Naive thymus-derived CD4-positive, alpha-beta T cell (primary cell): ENCODE results near the gene AOC1. TPM values are rescaled to one million over a fixed set of nuclear protein-coding genes. Genes with fewer than 3 reads are reported as not detected.

Experiments
- ATAC-seq: fragments of 150-1000 bp; cut with Tn5 transposase; 2 replicates; pipeline ENCODE4 v1.10.0; 2021; ENCODE audit warnings: mild to moderate bottlenecking, moderate library complexity
- CTCF ChIA-PET: fragments of 350-600 bp; sonication (Branson Sonifier 250); formaldehyde crosslinking; loops from one replicate; lab custom pipeline; 2021; ENCODE audit warnings: antibody characterized with exemption; lab: Charles Lee
- POLR2A ChIA-PET: fragments of 350-600 bp; sonication (Branson Sonifier 250); formaldehyde crosslinking; loops from one replicate; lab custom pipeline; 2021; ENCODE audit warnings: antibody characterized with exemption, inconsistent platforms; lab: Charles Lee
- DNase-seq, 9 donors: peaks; one replicate each; pipeline versions ENCODE4 v3.0.0 to v3.0.0-alpha.2; 2020 to 2022; ENCODE audit warnings: mixed read lengths in 1 of 9
- H3K27ac ChIP-seq: one replicate; pipeline ENCODE4 v1.7.0; 2013; ENCODE audit warnings: mild to moderate bottlenecking, low read depth, low read length, moderate library complexity
- H3K27me3 ChIP-seq, 2 donors: one replicate each; pipeline ENCODE4 v1.7.0; 2013; ENCODE audit warnings: low read length in 2 of 2, mild to moderate bottlenecking in 2 of 2, moderate library complexity in 2 of 2; ENCODE audit not compliant: control insufficient read depth in 2 of 2, insufficient read depth in 2 of 2
- H3K36me3 ChIP-seq, 3 experiments: 1 replicate in 2 of 3; 2 replicates in 1 of 3; pipeline ENCODE4 v1.7.0; 2013; ENCODE audit warnings: low read length in 3 of 3, mild to moderate bottlenecking in 3 of 3, moderate library complexity in 1 of 3; ENCODE audit not compliant: insufficient read depth in 3 of 3, control insufficient read depth in 2 of 3
- H3K4me1 ChIP-seq, 2 donors: one replicate each; pipeline ENCODE4 v1.7.0; 2013; ENCODE audit warnings: low read length in 2 of 2, mild to moderate bottlenecking in 2 of 2, moderate library complexity in 1 of 2; ENCODE audit not compliant: control insufficient read depth in 2 of 2, insufficient read depth in 2 of 2
- H3K4me3 ChIP-seq: 2 replicates; pipeline ENCODE4 v1.7.0; 2013; ENCODE audit warnings: mild to moderate bottlenecking, low read length
- H3K9me3 ChIP-seq, 3 experiments: 1 replicate in 2 of 3; 2 replicates in 1 of 3; pipeline ENCODE4 v1.7.0; 2013; ENCODE audit warnings: low read length in 3 of 3; ENCODE audit not compliant: control insufficient read depth in 2 of 3
- H3K27ac Mint-ChIP-seq, 9 donors: one replicate each; pipeline ENCODE4 v1.8.0; 2020 to 2022; ENCODE audit warnings: mixed read lengths in 9 of 9, mild to moderate bottlenecking in 8 of 9, moderate library complexity in 5 of 9, inconsistent platforms in 2 of 9
- H3K27me3 Mint-ChIP-seq, 5 donors: one replicate each; pipeline ENCODE4 v1.8.0; 2021 to 2022; ENCODE audit warnings: mixed read lengths in 5 of 5, mild to moderate bottlenecking in 1 of 5
- H3K36me3 Mint-ChIP-seq, 5 donors: one replicate each; pipeline ENCODE4 v1.8.0; 2020 to 2022; ENCODE audit warnings: mixed read lengths in 5 of 5, mild to moderate bottlenecking in 3 of 5, inconsistent platforms in 1 of 5
- H3K4me1 Mint-ChIP-seq, 7 donors: one replicate each; pipeline ENCODE4 v1.8.0; 2020 to 2022; ENCODE audit warnings: mixed read lengths in 7 of 7, mild to moderate bottlenecking in 3 of 7, inconsistent platforms in 1 of 7
- H3K4me3 Mint-ChIP-seq, 10 donors: one replicate each; pipeline ENCODE4 v1.8.0; 2020 to 2022; ENCODE audit warnings: mild to moderate bottlenecking in 10 of 10, mixed read lengths in 10 of 10, moderate library complexity in 6 of 10, inconsistent platforms in 2 of 10
- H3K9me3 Mint-ChIP-seq, 11 donors: one replicate each; pipeline ENCODE4 v1.8.0; 2020 to 2022; ENCODE audit warnings: mixed read lengths in 11 of 11, mild to moderate bottlenecking in 4 of 11, inconsistent platforms in 1 of 11, moderate library complexity in 1 of 11
- intact Hi-C, 2 donors: fragments of 100-400 bp; cut with micrococcal nuclease; formaldehyde crosslinking; loops; one replicate each; pipeline ENCODE4 v1.15.1; 2023
- polyA plus RNA-seq, 2 donors: library from polyadenylated mRNA; unstranded; fragments of 300-500 nt; fragmentation: Illumina TruSeq; gene quantifications; one replicate each; pipeline ENCODE4 v1.2.3, GENCODE V29; 2021
- total RNA-seq, 6 experiments: library from RNA in 5 of 6; stranded (reverse) in 5 of 6; gene quantifications; 1 replicate in 5 of 6; 2 replicates in 1 of 6; pipeline ENCODE4 v1.2.3 and lab custom pipeline; 2021 to 2026

Gene AOC1
- total and polyA plus RNA-seq, 7 experiments from 2014 or later = 0.56 TPM; not detected in 6

DNA sequence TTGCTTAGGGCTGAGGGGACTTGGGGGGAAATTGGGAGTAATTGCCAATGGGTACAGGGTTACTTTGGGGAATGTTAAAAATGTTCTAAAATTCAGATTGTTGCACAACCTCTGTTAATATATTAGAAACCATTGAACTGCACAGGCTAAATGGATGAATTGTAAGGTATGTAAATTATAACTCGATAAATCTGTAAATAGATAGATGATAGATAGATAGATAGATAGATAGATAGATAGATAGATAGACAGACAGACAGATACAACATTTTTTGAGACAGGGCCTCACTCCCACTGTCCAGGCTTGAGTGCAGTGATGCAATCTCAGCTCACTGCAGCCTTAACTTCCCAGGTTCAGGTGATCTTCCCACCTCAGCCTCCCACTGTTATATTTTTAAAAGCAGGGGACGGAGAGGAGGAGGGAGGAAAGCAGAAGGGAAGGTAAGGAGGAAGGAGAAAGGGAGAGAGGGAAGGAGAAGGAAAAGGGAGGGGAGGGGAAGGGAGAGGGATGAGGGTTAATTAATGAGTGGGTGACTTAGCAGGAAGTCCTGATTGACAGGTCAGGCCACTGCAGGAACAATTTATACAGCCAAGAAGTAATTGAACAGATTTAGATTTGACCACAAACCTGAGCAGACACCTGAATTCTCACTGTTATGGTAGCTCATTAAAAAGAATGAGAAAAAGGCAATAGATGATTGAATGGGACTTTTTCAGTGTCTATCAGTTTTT, 38.7 kb downstream of the AOC1 start:
- ATAC-seq = no peak
- no peaks in the 10 kb centered on the region for H3K4me1 Mint-ChIP-seq
- intact Hi-C loops = loop anchor here in 1 of 2 donors (10.0 kb wide), 1 partner anchor 116 kb away; no protein-coding TSS in a partner anchor
- Histone ChIP-seq H3K36me3 (no peaks in the 10 kb centered on the region), H3K4me3 (no peak overlapping the region), H3K4me1 (no peaks in the 10 kb centered on the region), H3K27ac (no peak overlapping the region), H3K9me3 (no peaks in the 10 kb centered on the region), H3K27me3 (no peaks in the 10 kb centered on the region)
- no peak overlapping the region for H3K27ac Mint-ChIP-seq
- peaks cover 0 to 29% (median 10%) of the 10 kb centered on the region in 5 donors for H3K27me3 Mint-ChIP-seq
- CTCF ChIA-PET = interaction anchor here (0.6 to 1.4 kb wide), 2 partner anchors 12 to 220 kb away, joined by 3 read pairs; no protein-coding TSS in a partner anchor
- POLR2A ChIA-PET = no interaction called here
- peaks cover 0 to 11% (median 0%) of the 10 kb centered on the region in 11 donors for H3K9me3 Mint-ChIP-seq
- no peak for DNase-seq
- H3K4me3 Mint-ChIP-seq = no peak overlapping the region
- peaks cover 0 to 5% (median 0%) of the 10 kb centered on the region in 5 donors for H3K36me3 Mint-ChIP-seq

DNA sequence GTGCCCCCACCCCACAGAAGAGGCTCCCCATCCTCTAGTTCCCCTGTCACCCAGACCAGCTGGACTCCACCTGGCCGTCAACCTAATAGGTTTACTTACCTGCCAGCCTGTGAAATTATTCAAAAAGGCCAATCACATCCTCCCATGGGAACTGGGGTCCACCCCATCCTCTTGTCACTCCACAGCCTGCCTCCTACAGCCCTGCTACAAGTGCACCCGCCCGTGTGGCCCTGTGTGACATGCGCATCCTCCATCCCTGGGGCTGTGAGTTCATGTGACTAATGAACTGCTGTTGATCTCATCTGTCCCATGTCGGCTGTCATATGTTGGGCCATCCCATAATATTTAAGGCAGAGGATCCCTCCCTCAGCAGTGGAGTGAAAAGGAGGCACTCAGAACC, 39.4 kb downstream of the AOC1 start:
- no peaks in the 10 kb centered on the region for H3K4me1 Mint-ChIP-seq
- H3K4me3 Mint-ChIP-seq = no peak overlapping the region
- intact Hi-C loops = loop anchor here in 1 of 2 donors (10.0 kb wide), 1 partner anchor 117 kb away; no protein-coding TSS in a partner anchor
- H3K9me3 Mint-ChIP-seq = peaks cover 0 to 11% (median 1%) of the 10 kb centered on the region in 11 donors
- ATAC-seq = no peak
- Histone ChIP-seq H3K9me3 (no peaks in the 10 kb centered on the region), H3K4me3 (no peak overlapping the region), H3K27ac (no peak overlapping the region), H3K4me1 (no peaks in the 10 kb centered on the region), H3K36me3 (no peaks in the 10 kb centered on the region), H3K27me3 (no peaks in the 10 kb centered on the region)
- CTCF ChIA-PET = interaction anchor here (0.6 kb wide), 1 partner anchor 219 kb away, joined by 3 read pairs; no protein-coding TSS in a partner anchor
- DNase-seq = no peak
- POLR2A ChIA-PET = no interaction called here
- H3K36me3 Mint-ChIP-seq = peaks cover 0 to 5% (median 0%) of the 10 kb centered on the region in 5 donors
- no peak overlapping the region for H3K27ac Mint-ChIP-seq
- H3K27me3 Mint-ChIP-seq = peaks cover 0 to 34% (median 16%) of the 10 kb centered on the region in 5 donors

DNA sequence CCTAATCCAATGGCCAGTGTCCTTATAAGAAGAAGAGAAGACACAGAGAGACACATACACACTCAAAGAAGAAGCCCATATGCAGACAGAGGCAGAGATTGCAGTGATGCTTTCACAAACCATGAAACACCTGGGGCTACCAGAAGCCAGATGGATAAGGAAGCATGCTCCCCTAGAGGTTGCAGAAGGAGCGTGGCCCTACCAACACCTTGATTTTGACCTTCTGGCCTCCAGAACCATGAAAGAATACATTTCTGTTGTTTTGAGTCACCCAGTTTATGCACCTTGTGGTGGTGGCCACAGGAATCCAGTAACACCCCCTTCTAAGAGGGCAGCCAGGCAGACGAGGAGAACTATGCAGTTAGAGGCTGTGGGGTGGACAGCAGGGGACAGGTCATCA, 43.5 kb downstream of the AOC1 start:
- H3K36me3 ChIP-seq = no peaks in the 10 kb centered on the region
- DNase-seq (no peak), ATAC-seq (no peak)
- Mint-ChIP-seq H3K27me3 (peaks cover 28 to 54% (median 40%) of the 10 kb centered on the region in 5 donors), H3K4me3 (no peak overlapping the region), H3K4me1 (peaks cover 0 to 11% (median 4%) of the 10 kb centered on the region in 7 donors), H3K27ac (no peak overlapping the region), H3K36me3 (peaks cover 0 to 5% (median 0%) of the 10 kb centered on the region in 5 donors), H3K9me3 (peaks cover 0 to 11% (median 1%) of the 10 kb centered on the region in 11 donors)
- ChIA-PET CTCF (no interaction called here), POLR2A (no interaction called here)
- H3K9me3 ChIP-seq = no peaks in the 10 kb centered on the region
- H3K27ac ChIP-seq = no peak overlapping the region
- intact Hi-C loops = loop anchor here in 1 of 2 donors (5.0 to 10.0 kb wide), 2 partner anchors 121 to 276 kb away; no protein-coding TSS in a partner anchor
- no peaks in the 10 kb centered on the region for H3K4me1 ChIP-seq
- H3K27me3 ChIP-seq = no peaks in the 10 kb centered on the region
- no peak overlapping the region for H3K4me3 ChIP-seq

DNA sequence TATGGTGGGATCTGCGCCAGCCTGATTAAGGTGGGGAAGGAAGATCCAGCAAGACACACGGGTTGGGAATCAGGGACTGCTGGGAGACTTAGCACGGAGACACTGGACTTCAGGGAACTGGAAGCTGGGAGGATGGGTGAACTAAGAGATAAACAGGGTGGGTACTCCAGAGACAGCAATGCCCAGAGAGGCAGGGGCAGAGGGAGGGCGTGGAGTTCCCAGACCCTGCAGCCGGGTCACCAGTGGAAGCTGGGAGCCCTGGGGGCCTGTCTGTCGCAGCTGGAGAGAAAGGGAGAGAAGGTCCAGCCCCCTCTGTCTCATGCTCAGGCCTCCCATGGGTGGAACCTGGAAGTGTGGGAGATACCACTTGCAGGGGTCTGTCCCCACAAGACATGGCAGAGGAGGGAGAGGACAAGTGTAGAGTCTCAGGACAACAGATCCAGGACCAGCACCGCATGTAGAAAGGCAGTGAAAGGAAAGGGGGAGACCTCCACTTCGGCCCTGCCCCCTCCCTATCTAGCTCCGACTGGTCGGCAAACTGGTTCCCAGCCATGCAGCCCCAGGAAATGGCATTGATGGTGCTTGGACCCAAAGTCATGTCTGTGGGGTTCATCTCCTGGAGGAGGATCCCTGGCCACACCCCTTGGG, 44.4 kb downstream of the AOC1 start:
- ATAC-seq (no peak), DNase-seq (no peak)
- H3K36me3 Mint-ChIP-seq = peaks cover 0 to 5% (median 0%) of the 10 kb centered on the region in 5 donors
- CTCF ChIA-PET = interaction anchor here (2.7 kb wide), 1 partner anchor 93 kb away, joined by 13 read pairs; no protein-coding TSS in a partner anchor
- POLR2A ChIA-PET = no interaction called here
- Histone ChIP-seq H3K36me3 (no peaks in the 10 kb centered on the region), H3K27me3 (no peaks in the 10 kb centered on the region), H3K4me1 (no peaks in the 10 kb centered on the region), H3K4me3 (no peak overlapping the region), H3K27ac (no peak overlapping the region), H3K9me3 (no peaks in the 10 kb centered on the region)
- no peak overlapping the region for H3K4me3 Mint-ChIP-seq
- peaks cover 0 to 11% (median 1%) of the 10 kb centered on the region in 11 donors for H3K9me3 Mint-ChIP-seq
- peaks cover 31 to 59% (median 45%) of the 10 kb centered on the region in 5 donors for H3K27me3 Mint-ChIP-seq
- peak overlapping the region in 1 of 9 donors; percentile 59 for H3K27ac Mint-ChIP-seq
- intact Hi-C loops = loop anchor here in 1 of 2 donors (5.0 to 10.0 kb wide), 2 partner anchors 122 to 276 kb away; no protein-coding TSS in a partner anchor
- peaks cover 0 to 11% (median 4%) of the 10 kb centered on the region in 7 donors for H3K4me1 Mint-ChIP-seq

DNA sequence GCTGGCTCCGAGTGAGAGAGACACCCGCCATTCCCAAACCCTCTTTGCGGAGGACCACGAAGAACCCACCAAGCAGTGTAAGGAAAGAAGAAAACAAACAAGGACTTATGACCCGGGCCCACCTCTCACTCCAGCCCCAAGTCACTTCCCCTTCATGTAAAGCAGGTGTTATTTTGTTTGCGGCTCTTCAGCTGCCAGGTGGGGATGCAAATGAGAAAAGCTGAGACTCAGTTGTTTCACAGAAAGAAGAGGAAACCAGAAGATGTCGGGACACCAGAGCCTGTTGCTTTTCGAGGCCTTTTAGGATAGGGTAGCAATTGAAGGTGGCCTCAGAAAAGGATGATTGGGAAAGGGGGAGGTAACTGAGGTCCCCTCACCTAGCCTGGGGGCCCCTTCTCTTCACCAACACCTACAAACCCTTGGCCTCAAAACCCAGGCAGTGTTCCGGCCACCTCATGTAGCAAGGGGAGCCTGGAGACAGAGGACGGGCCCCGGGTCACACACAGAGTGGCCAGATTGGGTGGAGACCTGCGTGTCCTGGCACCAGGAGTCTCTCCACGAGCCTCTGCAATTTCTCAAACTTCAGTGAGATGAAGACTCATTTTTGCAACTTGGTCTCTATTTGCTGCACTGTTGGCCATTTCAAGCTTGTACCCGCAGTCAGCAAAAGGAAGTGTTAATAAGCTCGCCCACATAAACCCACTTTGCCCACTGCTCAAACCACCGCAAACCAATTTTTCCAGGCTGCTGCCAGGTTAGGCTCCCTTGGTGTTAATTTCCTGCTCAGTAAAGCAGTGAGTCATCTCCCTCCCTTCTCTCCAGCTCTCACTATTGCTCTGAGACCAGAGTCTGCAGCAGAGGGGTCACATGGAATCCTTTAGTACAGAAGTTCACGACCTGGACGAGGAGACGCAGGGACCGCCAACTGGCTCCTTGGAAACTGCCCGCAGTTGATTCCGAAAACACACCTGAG, 45.5 kb downstream of the AOC1 start:
- intact Hi-C loops = loop anchor here (1.0 to 10.0 kb wide), 10 partner anchors 41 to 406 kb away; no protein-coding TSS in a partner anchor
- Histone ChIP-seq H3K36me3 (no peaks in the 10 kb centered on the region), H3K9me3 (no peaks in the 10 kb centered on the region), H3K4me3 (no peak overlapping the region), H3K4me1 (no peaks in the 10 kb centered on the region), H3K27ac (no peak overlapping the region), H3K27me3 (no peaks in the 10 kb centered on the region)
- POLR2A ChIA-PET = interaction anchor here (0.7 kb wide), 1 partner anchor 208 kb away, joined by 3 read pairs; no protein-coding TSS in a partner anchor
- Mint-ChIP-seq H3K27ac (no peak overlapping the region), H3K4me3 (no peak overlapping the region), H3K27me3 (peaks cover 31 to 66% (median 56%) of the 10 kb centered on the region in 5 donors), H3K36me3 (peaks cover 0 to 5% (median 0%) of the 10 kb centered on the region in 5 donors), H3K4me1 (peaks cover 0 to 11% (median 4%) of the 10 kb centered on the region in 7 donors), H3K9me3 (peaks cover 0 to 11% (median 2%) of the 10 kb centered on the region in 11 donors)
- CTCF ChIA-PET = interaction anchor here (0.6 to 2.7 kb wide), 23 partner anchors 10 to 226 kb away, joined by 3 to 14 read pairs (median 4); no protein-coding TSS in a partner anchor
- ATAC-seq (no peak), DNase-seq (no peak)
